Measurements from ENCODE around the gene UNC13A. TPM values are rescaled to one million over a fixed set of nuclear protein-coding genes. Genes with fewer than 3 reads are reported as not detected.

Gene UNC13A
- 1 to 10 TPM; 1.3 to 2.6 TPM for total RNA-seq

- peaks cover 0 to 12% of the 10 kb centered on the region in 2 donors for H3K27me3 ChIP-seq
- intact Hi-C loops (cut with DNase I) = no loop called here
- ATAC-seq (peak; percentile 59), DNase-seq (peak; percentile 43 to 63 (median 46))
- WGBS, 2 donors = 2 to 3% methylated on average over 13 to 57 of the region's 77 CpGs
- TF ChIP-seq POLR2A (IDR thresholded peaks at IDR 0.05) = peak in 1 of 3 donors; percentile 10
- TF ChIP-seq, protein P1, sequence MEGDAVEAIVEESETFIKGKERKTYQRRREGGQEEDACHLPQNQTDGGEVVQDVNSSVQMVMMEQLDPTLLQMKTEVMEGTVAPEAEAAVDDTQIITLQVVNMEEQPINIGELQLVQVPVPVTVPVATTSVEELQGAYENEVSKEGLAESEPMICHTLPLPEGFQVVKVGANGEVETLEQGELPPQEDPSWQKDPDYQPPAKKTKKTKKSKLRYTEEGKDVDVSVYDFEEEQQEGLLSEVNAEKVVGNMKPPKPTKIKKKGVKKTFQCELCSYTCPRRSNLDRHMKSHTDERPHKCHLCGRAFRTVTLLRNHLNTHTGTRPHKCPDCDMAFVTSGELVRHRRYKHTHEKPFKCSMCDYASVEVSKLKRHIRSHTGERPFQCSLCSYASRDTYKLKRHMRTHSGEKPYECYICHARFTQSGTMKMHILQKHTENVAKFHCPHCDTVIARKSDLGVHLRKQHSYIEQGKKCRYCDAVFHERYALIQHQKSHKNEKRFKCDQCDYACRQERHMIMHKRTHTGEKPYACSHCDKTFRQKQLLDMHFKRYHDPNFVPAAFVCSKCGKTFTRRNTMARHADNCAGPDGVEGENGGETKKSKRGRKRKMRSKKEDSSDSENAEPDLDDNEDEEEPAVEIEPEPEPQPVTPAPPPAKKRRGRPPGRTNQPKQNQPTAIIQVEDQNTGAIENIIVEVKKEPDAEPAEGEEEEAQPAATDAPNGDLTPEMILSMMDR (IDR thresholded peaks at IDR 0.05) = no peak
- no peak within 1 kb of the TSS for H3K4me3 ChIP-seq
- H3K27ac ChIP-seq = no peak within 1 kb of the TSS
- H3K9me3 ChIP-seq = no peaks in the 10 kb centered on the region
- peaks cover 14% of the 10 kb centered on the region for H3K4me1 ChIP-seq
- no peaks in the 10 kb centered on the region for H3K36me3 ChIP-seq (replicated peaks in 1 of 2; ENCODE audit: insufficient read depth in 1 of 2, low read depth in 2 of 2)
These were observed at the start of gene UNC13A for GRCh38 chr19:17687857-17688784. Gene UNC13A (minus strand): TSS chr19:17688354. CDS start chr19:17688199, 155 bp downstream.

GRCh38 chr19:17737690-17738153, 49.6 kb upstream of the UNC13A start:
- Histone ChIP-seq H3K27ac (no peak overlapping the region), H3K9me3 (no peaks in the 10 kb centered on the region), H3K4me1 (no peaks in the 10 kb centered on the region), H3K4me3 (no peak overlapping the region), H3K36me3 (replicated peaks in 1 of 2; ENCODE audit: insufficient read depth in 1 of 2, low read depth in 2 of 2) (peaks cover 0 to 15% of the 10 kb centered on the region in 2 donors), H3K27me3 (no peaks in the 10 kb centered on the region)
- DNase-seq (no peak), ATAC-seq (no peak)
- no peak for TF ChIP-seq POLR2A (IDR thresholded peaks at IDR 0.05)
- TF ChIP-seq, protein P1 (IDR thresholded peaks at IDR 0.05) = no peak
- WGBS, 2 donors = 86 to 90% methylated on average over 7 of the region's 7 CpGs
- intact Hi-C loops (cut with DNase I) = no loop called here

DNA sequence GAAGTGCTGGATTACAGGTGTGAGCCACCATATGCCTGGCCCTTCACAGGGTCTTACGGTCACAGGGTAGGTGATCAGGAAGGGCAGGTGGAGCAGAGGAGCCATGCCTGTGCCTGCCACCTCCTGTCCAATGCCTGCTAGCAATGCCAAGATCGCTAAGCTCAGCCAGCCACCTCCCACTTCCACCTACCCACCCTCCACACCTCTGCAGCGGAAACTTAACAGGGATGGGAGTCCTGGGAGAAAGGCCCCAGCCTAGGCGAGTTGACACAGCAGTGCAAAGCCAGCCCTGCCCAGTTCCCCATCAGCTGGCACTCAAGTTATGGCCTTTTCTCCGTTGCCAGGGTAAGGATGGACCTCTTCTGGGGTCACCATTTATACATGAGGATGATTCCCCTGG, 47.3 kb upstream of the UNC13A start:
- TF ChIP-seq, protein P1 (IDR thresholded peaks at IDR 0.05) = no peak
- Histone ChIP-seq H3K4me1 (no peaks in the 10 kb centered on the region), H3K9me3 (no peaks in the 10 kb centered on the region), H3K27ac (no peak overlapping the region), H3K36me3 (replicated peaks in 1 of 2; ENCODE audit: insufficient read depth in 1 of 2, low read depth in 2 of 2) (peaks cover 0 to 15% of the 10 kb centered on the region in 2 donors), H3K4me3 (no peak overlapping the region), H3K27me3 (no peaks in the 10 kb centered on the region)
- 94 to 100% methylated on average over 2 to 5 of the region's 5 CpGs for WGBS, 2 donors
- ATAC-seq (no peak), DNase-seq (no peak)
- intact Hi-C loops (cut with DNase I) = no loop called here

GRCh38 chr19:17734146-17734545, 46.0 kb upstream of the UNC13A start:
- H3K9me3 ChIP-seq = no peaks in the 10 kb centered on the region
- H3K4me1 ChIP-seq = no peaks in the 10 kb centered on the region
- peaks cover 0 to 15% of the 10 kb centered on the region in 2 donors for H3K36me3 ChIP-seq (replicated peaks in 1 of 2; ENCODE audit: insufficient read depth in 1 of 2, low read depth in 2 of 2)
- H3K27ac ChIP-seq = no peak overlapping the region
- no peak for ATAC-seq
- no peak for TF ChIP-seq POLR2A (IDR thresholded peaks at IDR 0.05)
- TF ChIP-seq, protein P1 (IDR thresholded peaks at IDR 0.05) = no peak
- intact Hi-C loops (cut with DNase I) = no loop called here
- 93 to 94% methylated on average over 5 to 16 of the region's 16 CpGs for WGBS, 2 donors
- H3K27me3 ChIP-seq = no peaks in the 10 kb centered on the region
- no peak overlapping the region for H3K4me3 ChIP-seq
- no peak for DNase-seq
